NCI-H2029 (cell line): ENCODE data around the gene FMNL1.
"Not testable (repeated sequence)": the region's sequence is repeated elsewhere in the genome, so short reads cannot be mapped to it uniquely, and the experiment has no call there.

Experiments
- DNase-seq: peaks from one replicate; lab custom pipeline; 2025; lab: John Stamatoyannopoulos, UW

The FMNL1 gene

GRCh38 chr17:45234641-45235415 is 13.1 kb downstream of the FMNL1 start:
- no peak for DNase-seq

GRCh38 chr17:45235416-45236281 is 14.0 kb downstream of the FMNL1 start:
- no peak for DNase-seq

- DNase-seq = no peak
Measured at GRCh38 chr17:45236282-45236606, 14.6 kb downstream of the FMNL1 start.

GRCh38 chr17:45237686-45238085 is 16.0 kb downstream of the FMNL1 start:
- DNase-seq = no peak

DNA sequence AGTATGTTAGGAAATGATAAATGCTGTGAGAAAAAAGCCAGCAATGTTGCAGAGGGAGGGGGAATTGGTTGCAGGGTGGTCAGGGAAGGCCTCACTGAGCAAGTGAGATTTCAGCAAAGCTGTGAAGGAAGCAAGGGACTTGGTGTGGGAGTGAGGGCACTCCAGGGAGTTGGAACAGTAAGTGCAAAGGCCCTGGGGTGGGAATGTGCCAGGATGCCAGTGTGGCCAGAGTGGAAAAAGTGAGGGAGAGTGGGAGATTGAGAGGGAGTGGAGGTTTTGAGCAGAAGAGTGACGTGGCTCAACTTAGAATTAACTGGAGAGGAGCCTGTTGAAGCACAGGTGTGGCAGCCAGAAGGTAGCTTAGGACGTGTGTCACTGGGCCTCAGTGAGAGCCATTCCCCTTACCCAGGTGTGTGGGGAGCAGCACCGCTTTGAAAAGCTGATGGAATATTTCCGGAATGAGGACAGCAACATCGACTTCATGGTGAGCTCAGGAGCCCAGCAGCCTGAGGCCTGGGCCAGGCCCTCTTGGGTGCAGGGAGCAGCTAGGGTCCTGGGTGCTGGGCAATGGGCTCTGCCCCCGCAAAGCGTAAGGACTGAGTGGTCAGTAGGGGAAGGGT is 16.6 kb downstream of the FMNL1 start:
- no peak for DNase-seq

- DNase-seq = no peak
Measured at GRCh38 chr17:45240905-45241327, 19.2 kb downstream of the FMNL1 start.

DNA sequence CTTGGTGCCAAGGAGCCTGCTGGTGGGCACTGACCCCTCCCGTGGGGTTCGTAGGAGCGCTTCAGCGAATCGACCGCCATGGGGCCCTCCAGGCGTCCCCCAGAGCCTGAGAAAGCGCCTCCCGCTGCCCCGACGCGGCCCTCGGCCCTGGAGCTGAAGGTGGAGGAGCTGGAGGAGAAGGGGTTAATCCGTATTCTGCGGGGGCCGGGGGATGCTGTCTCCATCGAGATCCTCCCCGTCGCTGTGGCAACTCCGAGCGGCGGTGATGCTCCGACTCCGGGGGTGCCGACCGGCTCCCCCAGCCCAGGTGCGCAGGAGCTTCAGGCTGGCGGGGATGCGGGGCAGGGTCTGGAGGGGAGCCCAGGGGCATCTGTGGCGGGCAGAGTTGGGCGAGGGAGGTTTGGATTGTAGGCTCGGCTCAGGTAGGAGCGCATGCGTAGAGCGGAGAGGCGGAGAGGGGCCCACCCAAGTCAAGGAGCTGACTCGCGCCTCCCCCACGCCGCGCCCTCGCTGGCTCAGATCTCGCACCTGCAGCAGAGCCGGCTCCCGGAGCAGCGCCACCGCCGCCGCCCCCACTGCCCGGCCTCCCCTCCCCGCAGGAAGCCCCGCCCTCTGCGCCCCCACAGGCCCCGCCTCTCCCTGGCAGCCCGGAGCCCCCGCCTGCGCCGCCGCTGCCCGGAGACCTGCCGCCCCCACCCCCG is 19.8 kb downstream of the FMNL1 start:
- no peak for DNase-seq

DNA sequence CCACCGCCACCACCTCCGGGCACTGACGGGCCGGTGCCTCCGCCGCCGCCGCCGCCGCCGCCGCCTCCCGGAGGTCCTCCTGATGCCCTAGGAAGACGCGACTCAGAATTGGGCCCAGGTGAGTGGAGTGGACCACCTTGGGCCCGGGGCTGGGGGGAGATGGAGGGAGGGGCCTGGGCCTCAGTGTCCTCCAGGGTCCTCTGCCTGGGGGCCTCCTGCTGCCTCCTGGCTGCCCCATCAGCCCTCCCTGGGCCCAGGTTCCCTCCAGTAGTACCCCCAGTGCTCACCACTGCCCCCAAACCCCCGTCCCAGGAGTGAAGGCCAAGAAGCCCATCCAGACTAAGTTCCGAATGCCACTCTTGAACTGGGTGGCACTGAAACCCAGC is 20.3 kb downstream of the FMNL1 start:
- no peak for DNase-seq

DNA sequence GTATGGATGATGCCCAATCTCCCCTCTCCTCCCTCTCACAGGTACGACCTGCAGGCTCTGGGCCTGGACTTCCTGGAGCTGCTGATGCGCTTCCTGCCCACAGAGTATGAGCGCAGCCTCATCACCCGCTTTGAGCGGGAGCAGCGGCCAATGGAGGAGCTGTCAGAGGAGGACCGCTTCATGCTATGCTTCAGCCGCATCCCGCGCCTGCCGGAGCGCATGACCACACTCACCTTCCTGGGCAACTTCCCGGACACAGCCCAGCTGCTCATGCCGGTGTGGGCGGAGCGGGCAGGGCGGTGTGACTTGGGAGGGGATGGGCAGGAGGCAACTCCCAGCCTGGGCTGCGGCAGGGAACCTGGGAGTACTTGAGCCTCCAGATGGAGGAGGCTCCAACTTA is 22.1 kb downstream of the FMNL1 start:
- DNase-seq = no peak

DNA sequence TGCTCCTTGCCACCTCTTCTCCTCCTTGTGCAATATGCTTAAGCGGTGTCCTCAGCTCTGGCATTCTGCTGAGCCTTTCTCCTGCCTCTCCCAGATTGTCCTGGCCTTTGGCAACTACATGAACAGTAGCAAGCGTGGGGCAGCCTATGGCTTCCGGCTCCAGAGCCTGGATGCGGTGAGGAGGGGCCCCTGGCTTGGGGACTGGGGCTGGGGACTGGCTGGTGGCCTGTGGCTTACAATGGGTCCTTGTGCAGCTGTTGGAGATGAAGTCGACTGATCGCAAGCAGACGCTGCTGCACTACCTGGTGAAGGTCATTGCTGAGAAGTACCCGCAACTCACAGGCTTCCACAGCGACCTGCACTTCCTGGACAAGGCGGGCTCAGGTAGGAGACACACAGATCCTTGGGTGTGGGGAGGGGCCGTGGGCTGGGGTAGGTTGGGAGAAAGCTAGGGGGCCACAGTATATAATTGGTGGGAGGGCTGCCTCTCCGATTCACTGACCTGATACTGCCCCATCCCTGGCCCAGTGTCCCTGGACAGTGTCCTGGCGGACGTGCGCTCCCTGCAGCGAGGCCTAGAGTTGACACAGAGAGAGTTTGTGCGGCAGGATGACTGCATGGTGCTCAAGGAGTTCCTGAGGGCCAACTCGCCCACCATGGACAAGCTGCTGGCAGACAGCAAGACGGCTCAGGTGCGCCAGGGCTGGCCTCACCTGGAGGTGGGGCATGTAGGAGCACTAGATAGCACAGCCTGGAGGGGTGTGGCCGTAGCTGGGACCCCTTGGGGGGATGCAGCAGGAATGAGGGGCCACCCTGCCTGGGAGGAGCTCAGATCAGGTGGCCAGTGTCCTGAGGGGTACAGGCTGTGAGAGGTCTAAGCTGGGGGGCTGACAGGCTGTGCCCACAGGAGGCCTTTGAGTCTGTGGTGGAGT is 23.3 kb downstream of the FMNL1 start:
- DNase-seq = no peak

DNA sequence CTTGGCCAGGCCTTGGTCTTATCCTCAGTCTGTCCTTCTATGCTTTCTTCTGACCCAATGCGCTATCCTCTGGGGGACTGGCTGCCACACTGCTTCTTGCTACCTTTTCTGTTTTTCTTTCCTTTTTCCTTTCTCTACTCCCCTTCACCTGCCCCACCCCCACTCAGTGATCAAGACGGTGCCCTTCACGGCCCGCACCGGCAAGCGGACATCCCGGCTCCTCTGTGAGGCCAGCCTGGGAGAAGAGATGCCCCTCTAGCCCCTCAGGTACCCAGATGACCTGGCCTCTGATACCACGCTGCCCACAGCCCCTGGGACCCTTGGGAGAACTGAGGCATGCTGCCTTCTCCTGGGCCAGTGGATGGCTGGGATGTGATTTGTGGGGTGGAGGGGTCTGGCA is 24.7 kb downstream of the FMNL1 start:
- no peak for DNase-seq

DNA sequence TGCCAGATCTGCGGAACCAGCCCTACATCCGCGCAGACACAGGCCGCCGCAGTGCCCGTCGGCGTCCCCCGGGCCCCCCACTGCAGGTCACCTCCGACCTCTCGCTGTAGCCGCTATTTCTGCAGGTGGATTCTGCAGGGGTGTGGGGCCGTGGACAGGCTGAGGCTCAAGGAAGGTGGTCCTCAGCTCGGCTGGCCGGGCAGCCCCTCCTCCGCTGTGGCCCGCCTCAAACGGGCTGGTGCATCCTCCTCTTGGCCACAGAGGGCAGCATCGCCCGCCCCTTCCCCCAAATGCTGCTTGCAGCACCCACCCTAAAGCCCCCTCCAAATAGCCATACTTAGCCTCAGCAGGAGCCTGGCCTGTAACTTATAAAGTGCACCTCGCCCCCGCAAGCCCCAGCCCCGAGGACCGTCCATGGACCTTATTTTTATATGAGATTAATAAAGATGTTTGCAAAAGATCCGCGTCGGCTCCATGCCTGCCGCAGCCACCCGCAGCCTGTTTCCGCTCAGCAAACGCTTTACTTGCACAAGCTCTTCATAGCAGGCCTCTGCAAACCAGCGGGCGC is 25.3 kb downstream of the FMNL1 start:
- DNase-seq = no peak

DNA sequence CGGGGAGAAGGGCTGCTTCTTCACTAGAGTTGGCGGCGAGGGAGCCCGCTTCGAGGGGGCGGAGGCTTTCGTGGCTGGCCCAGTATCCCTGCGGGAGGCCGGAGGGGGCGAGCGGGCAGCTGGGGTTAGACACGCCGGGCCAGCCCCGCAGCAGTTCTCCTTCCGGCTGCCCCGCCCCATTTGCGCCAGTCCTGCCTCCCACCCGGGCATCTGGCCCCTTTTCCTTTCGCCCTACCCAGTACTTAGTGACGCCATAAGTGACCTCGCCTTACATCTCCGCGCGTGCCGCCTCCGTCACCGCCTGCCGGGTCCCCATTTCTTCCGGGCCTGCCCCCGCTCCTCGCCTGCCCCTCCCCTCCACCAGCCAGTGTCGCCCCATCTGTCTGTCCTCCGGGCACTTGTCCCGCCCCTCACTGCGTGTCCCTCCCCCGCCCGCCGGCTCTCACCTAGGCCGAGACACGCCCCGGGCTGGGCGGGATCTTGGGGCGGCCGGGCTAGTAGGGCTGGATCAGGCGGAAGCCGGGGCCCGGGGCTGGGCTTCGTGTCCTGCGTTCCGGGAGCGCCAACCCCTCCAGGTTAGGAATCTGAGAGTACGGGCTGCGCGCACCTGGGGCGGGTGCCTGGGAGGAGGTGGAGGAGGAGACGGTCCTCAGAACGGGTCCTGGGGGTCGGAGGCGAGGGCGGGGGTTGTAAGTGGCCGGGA is 25.9 kb downstream of the FMNL1 start:
- DNase-seq = peak; percentile 91

- DNase-seq = peak; percentile 29
Measured at GRCh38 chr17:45248132-45248957, 26.7 kb downstream of the FMNL1 start.

GRCh38 chr17:45251931-45252330 is 30.2 kb downstream of the FMNL1 start:
- no peak for DNase-seq

DNA sequence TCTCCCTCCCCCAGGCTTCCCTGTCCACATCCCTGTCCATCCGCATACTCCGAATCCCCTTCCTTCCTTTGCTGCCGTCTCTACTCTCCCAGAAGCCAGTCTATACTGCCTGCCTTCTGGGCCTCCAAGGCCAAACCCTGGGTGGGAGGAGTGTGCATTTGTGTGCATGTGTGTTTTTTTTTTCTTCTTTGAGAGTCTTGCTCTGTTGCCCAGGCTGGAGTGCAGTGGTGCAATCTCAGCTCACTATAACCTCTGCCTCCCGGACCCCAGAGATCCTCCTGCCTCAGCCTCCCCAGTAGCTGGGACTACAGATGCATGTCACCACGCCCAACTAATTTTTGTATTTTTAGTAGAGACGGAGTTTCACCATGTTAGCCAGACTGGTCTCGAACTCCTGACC is 31.6 kb downstream of the FMNL1 start:
- not testable (repeated sequence) for DNase-seq

DNA sequence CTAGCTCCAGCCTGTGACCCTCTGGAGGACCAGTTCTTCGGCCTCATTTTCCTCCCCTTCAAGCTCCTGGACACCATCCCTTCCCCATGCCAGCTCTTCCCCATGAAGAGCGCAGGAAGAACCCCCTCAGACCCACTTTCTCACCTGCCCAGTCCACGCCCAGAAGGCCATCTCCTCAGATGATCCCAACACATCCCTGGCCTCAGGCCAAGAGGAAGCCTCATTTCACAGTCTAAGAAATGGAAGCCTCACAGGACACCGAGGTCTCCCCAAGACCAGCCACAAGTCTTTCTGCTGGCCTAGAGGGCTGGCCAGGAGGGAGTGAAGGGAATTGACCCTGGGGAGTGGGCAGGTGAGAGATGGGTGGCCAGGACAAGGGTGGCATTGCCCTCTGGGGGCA is 32.2 kb downstream of the FMNL1 start:
- no peak for DNase-seq

DNA sequence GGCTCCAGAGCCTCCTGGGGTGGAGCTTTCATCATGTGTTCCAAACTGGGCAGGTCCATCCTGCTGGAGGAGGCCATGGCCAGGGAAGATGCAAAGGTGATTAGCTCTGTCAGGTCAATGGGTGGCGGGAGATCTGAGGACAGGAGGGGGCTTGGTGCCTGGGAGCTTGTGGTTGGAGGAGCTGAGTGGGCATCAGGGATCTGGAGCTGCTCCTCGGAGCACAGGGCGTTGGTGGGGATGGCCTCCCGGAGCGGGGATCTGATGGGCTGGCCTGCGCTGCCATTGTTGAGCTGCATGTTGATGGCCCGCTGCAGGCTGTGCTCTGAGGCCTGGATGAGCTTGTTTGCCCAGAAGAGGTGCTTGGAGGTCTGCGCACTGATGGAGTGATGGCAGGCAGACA is 33.7 kb downstream of the FMNL1 start:
- no peak for DNase-seq
